ENCODE results near the gene ATP5F1A.
A peak's percentile ranks its signal among the peaks of the same experiment; 100 is the strongest.
"Not testable (repeated sequence)": the region's sequence is repeated elsewhere in the genome, so short reads cannot be mapped to it uniquely, and the experiment has no call there.

The ATP5F1A gene
- 168 to 631 (median 412) reads per million in 9 experiments for total RNA-seq

- peaks cover 34% of the 10 kb centered on the region for H3K36me3 Mint-ChIP-seq (ENCODE audit: insufficient read depth)
- H3K4me3 Mint-ChIP-seq = peak within 1 kb of the TSS; percentile 93 to 96
- H3K9me3 Mint-ChIP-seq = no peaks in the 10 kb centered on the region
- no peaks in the 10 kb centered on the region for H3K27me3 Mint-ChIP-seq
- H3K27ac Mint-ChIP-seq = peak within 1 kb of the TSS; percentile 95 to 98
- DNase-seq (peak; percentile 77 to 81 (median 78)), ATAC-seq (replicated peaks) (peak; percentile 86)
- H3K4me1 Mint-ChIP-seq (ENCODE audit: low read depth in 2 of 2) = peaks cover 15 to 20% of the 10 kb centered on the region in 2 donors
Measured at GRCh38 chr18:46097801-46098615, at the start of gene ATP5F1A. Gene ATP5F1A (minus strand): TSS chr18:46098296. CDS start chr18:46098231, 65 bp downstream.

- H3K4me3 Mint-ChIP-seq = no peak overlapping the region
- no peak overlapping the region for H3K27ac Mint-ChIP-seq
- no peaks in the 10 kb centered on the region for H3K36me3 Mint-ChIP-seq (ENCODE audit: insufficient read depth)
- no peaks in the 10 kb centered on the region for H3K27me3 Mint-ChIP-seq
- ATAC-seq (replicated peaks) = no peak
- DNase-seq = no peak
- H3K4me1 Mint-ChIP-seq (ENCODE audit: low read depth in 2 of 2) = no peaks in the 10 kb centered on the region
- H3K9me3 Mint-ChIP-seq = no peaks in the 10 kb centered on the region
Measured at GRCh38 chr18:46141199-46141598, 43.1 kb upstream of the ATP5F1A start.

- ATAC-seq (replicated peaks) (no peak), DNase-seq (no peak)
- H3K4me1 Mint-ChIP-seq (ENCODE audit: low read depth in 2 of 2) = no peaks in the 10 kb centered on the region
- no peaks in the 10 kb centered on the region for H3K36me3 Mint-ChIP-seq (ENCODE audit: insufficient read depth)
- H3K4me3 Mint-ChIP-seq = no peak overlapping the region
- H3K27ac Mint-ChIP-seq = no peak overlapping the region
- H3K9me3 Mint-ChIP-seq = no peaks in the 10 kb centered on the region
- H3K27me3 Mint-ChIP-seq = no peaks in the 10 kb centered on the region
Measured at GRCh38 chr18:46140173-46140572, 42.1 kb upstream of the ATP5F1A start.

GRCh38 chr18:46134920-46135675 is 37.0 kb upstream of the ATP5F1A start:
- H3K27ac Mint-ChIP-seq = no peak overlapping the region
- no peaks in the 10 kb centered on the region for H3K36me3 Mint-ChIP-seq (ENCODE audit: insufficient read depth)

GRCh38 chr18:46133534-46133933 is 35.4 kb upstream of the ATP5F1A start:
- ATAC-seq (replicated peaks) (no peak), DNase-seq (no peak)
- Mint-ChIP-seq H3K9me3 (no peaks in the 10 kb centered on the region), H3K4me3 (no peak overlapping the region), H3K27ac (no peak overlapping the region), H3K27me3 (no peaks in the 10 kb centered on the region), H3K4me1 (ENCODE audit: low read depth in 2 of 2) (no peaks in the 10 kb centered on the region), H3K36me3 (ENCODE audit: insufficient read depth) (peaks cover 13% of the 10 kb centered on the region)

More at GRCh38 chr18:46134920-46135675, 37.0 kb upstream of the ATP5F1A start:
- no peak for DNase-seq
- no peak for ATAC-seq (replicated peaks)
- Mint-ChIP-seq H3K27me3 (no peaks in the 10 kb centered on the region), H3K4me1 (ENCODE audit: low read depth in 2 of 2) (no peaks in the 10 kb centered on the region), H3K4me3 (no peak overlapping the region), H3K9me3 (no peaks in the 10 kb centered on the region)

- H3K36me3 Mint-ChIP-seq (ENCODE audit: insufficient read depth) = peaks cover 35% of the 10 kb centered on the region
- not testable (repeated sequence) for H3K27ac Mint-ChIP-seq; ATAC-seq (replicated peaks); H3K9me3 Mint-ChIP-seq; H3K4me3 Mint-ChIP-seq; H3K4me1 Mint-ChIP-seq (ENCODE audit: low read depth in 2 of 2); DNase-seq; H3K27me3 Mint-ChIP-seq
Measured at GRCh38 chr18:46130549-46130948, 32.5 kb upstream of the ATP5F1A start.

- Mint-ChIP-seq H3K9me3 (no peaks in the 10 kb centered on the region), H3K36me3 (ENCODE audit: insufficient read depth) (peaks cover 40% of the 10 kb centered on the region), H3K27ac (no peak overlapping the region), H3K4me1 (ENCODE audit: low read depth in 2 of 2) (no peaks in the 10 kb centered on the region), H3K4me3 (no peak overlapping the region), H3K27me3 (no peaks in the 10 kb centered on the region)
- no peak for ATAC-seq (replicated peaks)
- DNase-seq = no peak
Measured at GRCh38 chr18:46130061-46130460, 32.0 kb upstream of the ATP5F1A start.

GRCh38 chr18:46126625-46127024 is 28.5 kb upstream of the ATP5F1A start:
- not testable (repeated sequence) for H3K4me3 Mint-ChIP-seq; H3K27me3 Mint-ChIP-seq; H3K27ac Mint-ChIP-seq; H3K9me3 Mint-ChIP-seq; ATAC-seq (replicated peaks); H3K4me1 Mint-ChIP-seq (ENCODE audit: low read depth in 2 of 2); DNase-seq
- peaks cover 67% of the 10 kb centered on the region for H3K36me3 Mint-ChIP-seq (ENCODE audit: insufficient read depth)

- peaks cover 27% of the 10 kb centered on the region for H3K36me3 Mint-ChIP-seq (ENCODE audit: insufficient read depth)
- H3K27me3 Mint-ChIP-seq = no peaks in the 10 kb centered on the region
- no peak overlapping the region for H3K27ac Mint-ChIP-seq
- no peak for DNase-seq
- H3K4me3 Mint-ChIP-seq = no peak overlapping the region
- ATAC-seq (replicated peaks) = no peak
- no peaks in the 10 kb centered on the region for H3K9me3 Mint-ChIP-seq
- peaks cover 0 to under 1% of the 10 kb centered on the region in 2 donors for H3K4me1 Mint-ChIP-seq (ENCODE audit: low read depth in 2 of 2)
Measured at GRCh38 chr18:46113751-46114150, 15.7 kb upstream of the ATP5F1A start.

GRCh38 chr18:46110406-46110805 is 12.3 kb upstream of the ATP5F1A start:
- H3K4me3 Mint-ChIP-seq = no peak overlapping the region
- ATAC-seq (replicated peaks) (no peak), DNase-seq (no peak)
- H3K9me3 Mint-ChIP-seq = no peaks in the 10 kb centered on the region
- H3K27me3 Mint-ChIP-seq = no peaks in the 10 kb centered on the region
- peaks cover 4 to 9% of the 10 kb centered on the region in 2 donors for H3K4me1 Mint-ChIP-seq (ENCODE audit: low read depth in 2 of 2)
- peaks cover 13% of the 10 kb centered on the region for H3K36me3 Mint-ChIP-seq (ENCODE audit: insufficient read depth)
- H3K27ac Mint-ChIP-seq = peak overlapping the region in 1 of 2 donors; percentile 52

GRCh38 chr18:46109386-46109785 is 11.3 kb upstream of the ATP5F1A start:
- no peak overlapping the region for H3K27ac Mint-ChIP-seq
- DNase-seq (no peak), ATAC-seq (replicated peaks) (no peak)
- no peaks in the 10 kb centered on the region for H3K9me3 Mint-ChIP-seq
- H3K4me1 Mint-ChIP-seq (ENCODE audit: low read depth in 2 of 2) = peaks cover 10 to 16% of the 10 kb centered on the region in 2 donors
- no peak overlapping the region for H3K4me3 Mint-ChIP-seq
- H3K27me3 Mint-ChIP-seq = no peaks in the 10 kb centered on the region
- H3K36me3 Mint-ChIP-seq (ENCODE audit: insufficient read depth) = peaks cover 5% of the 10 kb centered on the region

- DNase-seq (peak; percentile 63 to 66 (median 65)), ATAC-seq (replicated peaks) (peak; percentile 96)
- peaks cover 16 to 20% of the 10 kb centered on the region in 2 donors for H3K4me1 Mint-ChIP-seq (ENCODE audit: low read depth in 2 of 2)
- H3K36me3 Mint-ChIP-seq (ENCODE audit: insufficient read depth) = peaks cover 5% of the 10 kb centered on the region
- H3K4me3 Mint-ChIP-seq = peak within 1 kb of the TSS; percentile 98 to 99
- no peaks in the 10 kb centered on the region for H3K9me3 Mint-ChIP-seq
- peak within 1 kb of the TSS; percentile 91 to 94 for H3K27ac Mint-ChIP-seq
- H3K27me3 Mint-ChIP-seq = no peaks in the 10 kb centered on the region
Measured at GRCh38 chr18:46104128-46104911, 6.2 kb upstream of the ATP5F1A start, which contains the start of gene HAUS1. Gene HAUS1 (plus strand): TSS chr18:46104385. CDS start chr18:46104412, 27 bp downstream.

- H3K4me1 Mint-ChIP-seq (ENCODE audit: low read depth in 2 of 2) = peaks cover 17% of the 10 kb centered on the region in 2 donors
- H3K36me3 Mint-ChIP-seq (ENCODE audit: insufficient read depth) = peaks cover 19% of the 10 kb centered on the region
- H3K27me3 Mint-ChIP-seq = no peaks in the 10 kb centered on the region
- H3K4me3 Mint-ChIP-seq = no peak overlapping the region
- H3K9me3 Mint-ChIP-seq = no peaks in the 10 kb centered on the region
- no peak overlapping the region for H3K27ac Mint-ChIP-seq
- no peak for ATAC-seq (replicated peaks)
- no peak for DNase-seq
Measured at GRCh38 chr18:46099463-46099862, 1.4 kb upstream of the ATP5F1A start.
